Calu3 (cell line): ENCODE results near the gene ADNP. TPM values are rescaled to one million over a fixed set of nuclear protein-coding genes. Genes with fewer than 3 reads are reported as not detected.

ENCODE experiments used
- BruUV-seq: library from RNA; stranded (reverse); fragments of 400-500 nt; replicated peaks from 2 replicates; lab custom pipeline; 2021; lab: Mats Ljungman, UMichigan
- CTCF ChIA-PET: fragments of 300-600 bp; sonication (Branson Sonifier 250); formaldehyde crosslinking; loops from one replicate; lab custom pipeline; 2022; ENCODE audit warnings: antibody characterized with exemption; lab: Charles Lee
- DNase-seq: peaks from one replicate; pipeline ENCODE4 v3.0.0; 2022
- H3K27ac Mint-ChIP-seq: one replicate; pipeline ENCODE4 v1.8.0; 2022; ENCODE audit warnings: mixed read lengths; ENCODE audit not compliant: unreplicated experiment
- H3K27me3 Mint-ChIP-seq: one replicate; pipeline ENCODE4 v1.8.0; 2022; ENCODE audit warnings: mixed read lengths; ENCODE audit not compliant: unreplicated experiment
- H3K36me3 Mint-ChIP-seq: one replicate; pipeline ENCODE4 v1.8.0; 2022; ENCODE audit warnings: mild to moderate bottlenecking, moderate library complexity, mixed read lengths; ENCODE audit not compliant: insufficient read depth, unreplicated experiment
- H3K4me1 Mint-ChIP-seq: one replicate; pipeline ENCODE4 v1.8.0; 2022; ENCODE audit warnings: mild to moderate bottlenecking, low read depth, mixed read lengths; ENCODE audit not compliant: unreplicated experiment
- H3K4me3 Mint-ChIP-seq: one replicate; pipeline ENCODE4 v1.8.0; 2022; ENCODE audit warnings: mild to moderate bottlenecking, low read depth, moderate library complexity, mixed read lengths; ENCODE audit not compliant: unreplicated experiment
- H3K9me3 Mint-ChIP-seq: one replicate; pipeline ENCODE4 v1.8.0; 2022; ENCODE audit warnings: low read depth, mixed read lengths; ENCODE audit not compliant: unreplicated experiment
- intact Hi-C: fragments of 100-400 bp; cut with micrococcal nuclease; formaldehyde crosslinking; loops from one replicate; pipeline ENCODE4 v1.10.0; 2022; ENCODE audit not compliant: unreplicated experiment
- total RNA-seq: library from RNA; stranded (reverse); gene quantifications from 2 replicates; pipeline ENCODE4 v1.2.3, GENCODE V29; 2022
- TF ChIP-seq, protein P1 (sequence below): fragments of 200-600 bp; IDR thresholded peaks from one replicate; pipeline ENCODE4 v1.8.0; 2022; ENCODE audit warnings: antibody characterized with exemption; ENCODE audit not compliant: unreplicated experiment

ADNP gene
- total RNA-seq, 1 experiment from 2014 or later, result 103 TPM

DNA sequence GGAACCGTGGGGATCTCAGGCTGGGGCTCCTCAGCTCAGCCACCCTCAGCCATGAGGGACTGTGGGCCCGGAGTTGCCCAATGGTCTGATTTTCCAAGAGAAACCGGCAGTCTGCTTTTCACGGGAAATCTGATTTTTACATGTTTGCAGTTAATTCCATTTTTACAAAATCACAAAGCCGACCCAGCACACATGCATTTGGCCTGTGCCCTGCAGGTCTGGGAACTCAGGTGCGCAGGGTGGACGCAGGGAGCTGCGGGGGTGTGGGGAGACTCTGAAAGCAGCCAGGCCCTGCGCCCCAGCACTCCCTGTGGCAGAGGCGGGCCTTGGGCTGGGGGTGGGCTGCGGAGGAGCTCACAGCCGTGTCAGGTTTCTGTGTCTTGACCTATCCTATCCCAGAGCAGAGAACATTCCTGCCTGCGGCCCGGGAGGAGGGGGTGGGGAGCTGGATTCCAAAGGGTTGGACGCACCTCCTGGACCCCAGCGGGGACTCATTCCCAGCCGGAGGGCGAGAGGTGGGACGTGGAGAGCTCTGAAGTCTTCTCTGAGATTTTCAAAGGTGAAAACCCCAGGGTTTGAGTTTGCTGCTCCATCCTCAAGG lies 60.6 kb downstream of the ADNP start:
- CTCF ChIA-PET, result interaction anchor here (0.9 kb wide), 1 partner anchor 18 kb away, joined by 3 read pairs; no protein-coding TSS in a partner anchor
- BruUV-seq, result no TSS peak

GRCh38 chr20:50868509-50869495 lies 62.4 kb downstream of the ADNP start:
- Mint-ChIP-seq H3K9me3 (no peaks in the 10 kb centered on the region), H3K27me3 (no peaks in the 10 kb centered on the region), H3K36me3 (no peaks in the 10 kb centered on the region), H3K4me1 (peaks cover 18% of the 10 kb centered on the region), H3K27ac (peak overlapping the region; percentile 36), H3K4me3 (no peak overlapping the region)
- CTCF ChIA-PET, result interaction anchor here (0.5 to 1.9 kb wide), 6 partner anchors 10 to 809 kb away, joined by 3 to 11 read pairs (median 4); partner anchors contain the start of gene BCAS4
- peak; percentile 38 for DNase-seq
- intact Hi-C loops, result no loop called here
- TF ChIP-seq, protein P1, sequence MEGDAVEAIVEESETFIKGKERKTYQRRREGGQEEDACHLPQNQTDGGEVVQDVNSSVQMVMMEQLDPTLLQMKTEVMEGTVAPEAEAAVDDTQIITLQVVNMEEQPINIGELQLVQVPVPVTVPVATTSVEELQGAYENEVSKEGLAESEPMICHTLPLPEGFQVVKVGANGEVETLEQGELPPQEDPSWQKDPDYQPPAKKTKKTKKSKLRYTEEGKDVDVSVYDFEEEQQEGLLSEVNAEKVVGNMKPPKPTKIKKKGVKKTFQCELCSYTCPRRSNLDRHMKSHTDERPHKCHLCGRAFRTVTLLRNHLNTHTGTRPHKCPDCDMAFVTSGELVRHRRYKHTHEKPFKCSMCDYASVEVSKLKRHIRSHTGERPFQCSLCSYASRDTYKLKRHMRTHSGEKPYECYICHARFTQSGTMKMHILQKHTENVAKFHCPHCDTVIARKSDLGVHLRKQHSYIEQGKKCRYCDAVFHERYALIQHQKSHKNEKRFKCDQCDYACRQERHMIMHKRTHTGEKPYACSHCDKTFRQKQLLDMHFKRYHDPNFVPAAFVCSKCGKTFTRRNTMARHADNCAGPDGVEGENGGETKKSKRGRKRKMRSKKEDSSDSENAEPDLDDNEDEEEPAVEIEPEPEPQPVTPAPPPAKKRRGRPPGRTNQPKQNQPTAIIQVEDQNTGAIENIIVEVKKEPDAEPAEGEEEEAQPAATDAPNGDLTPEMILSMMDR, result no peak
- BruUV-seq, result no TSS peak

More for the DNA sequence above, 60.6 kb downstream of the ADNP start:
- no peak overlapping the region for H3K27ac Mint-ChIP-seq
- H3K4me3 Mint-ChIP-seq, result no peak overlapping the region
- TF ChIP-seq, protein P1, result no peak
- peaks cover 18% of the 10 kb centered on the region for H3K4me1 Mint-ChIP-seq
- no peak for DNase-seq
- no peaks in the 10 kb centered on the region for H3K27me3 Mint-ChIP-seq
- intact Hi-C loops, result no loop called here
- peaks cover under 1% of the 10 kb centered on the region for H3K36me3 Mint-ChIP-seq
- H3K9me3 Mint-ChIP-seq, result no peaks in the 10 kb centered on the region

- Mint-ChIP-seq H3K4me1 (peaks cover 18% of the 10 kb centered on the region), H3K36me3 (no peaks in the 10 kb centered on the region)
- CTCF ChIA-PET, result interaction anchor here (1.9 kb wide), 1 partner anchor 9 kb away, joined by 5 read pairs; no protein-coding TSS in a partner anchor
Measured at GRCh38 chr20:50867805-50868204, 63.4 kb downstream of the ADNP start.

DNA sequence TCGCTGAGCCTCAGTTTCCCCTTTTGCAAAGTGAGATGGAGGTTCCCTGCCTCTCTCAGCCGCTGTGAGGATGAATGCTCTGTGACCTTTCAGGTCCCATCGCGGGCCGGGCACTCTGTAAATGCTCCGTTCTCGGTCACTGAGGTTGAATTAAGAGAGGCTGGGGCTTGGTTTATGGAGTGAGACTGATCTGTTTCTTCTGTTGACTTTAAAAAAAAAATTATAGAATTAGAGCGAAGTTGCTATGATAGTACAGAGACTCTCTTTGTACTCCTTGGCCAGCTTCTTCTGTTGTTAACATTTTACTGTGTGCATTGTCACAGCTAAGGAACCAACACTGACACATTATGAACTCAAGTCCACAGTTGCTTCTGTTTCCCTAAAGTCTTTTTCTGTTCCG lies 64.4 kb downstream of the ADNP start:
- Mint-ChIP-seq H3K27me3 (no peaks in the 10 kb centered on the region), H3K27ac (no peak overlapping the region), H3K9me3 (no peaks in the 10 kb centered on the region), H3K4me3 (no peak overlapping the region), H3K4me1 (peaks cover 18% of the 10 kb centered on the region), H3K36me3 (no peaks in the 10 kb centered on the region)
- BruUV-seq, result no TSS peak
- TF ChIP-seq, protein P1, result no peak
- CTCF ChIA-PET, result no interaction called here
- DNase-seq, result no peak
- intact Hi-C loops, result no loop called here

More at GRCh38 chr20:50867805-50868204, 63.4 kb downstream of the ADNP start:
- Mint-ChIP-seq H3K27me3 (no peaks in the 10 kb centered on the region), H3K27ac (no peak overlapping the region), H3K4me3 (no peak overlapping the region), H3K9me3 (no peaks in the 10 kb centered on the region)
- no TSS peak for BruUV-seq
- TF ChIP-seq, protein P1, result no peak
- DNase-seq, result no peak
- intact Hi-C loops, result no loop called here
